H9 (cell line): ENCODE results near the gene CCDC71L. TPM values are rescaled to one million over a fixed set of nuclear protein-coding genes. Genes with fewer than 3 reads are reported as not detected.

Experiments
- DNase-seq: peaks from one replicate; pipeline ENCODE4 v3.0.0-alpha.2; 2017
- H2AFZ ChIP-seq: one replicate; pipeline ENCODE4 v1.6.1; 2013; ENCODE audit warnings: mild to moderate bottlenecking, low read length, control low read depth, moderate library complexity
- H2AK5ac ChIP-seq: 2 replicates; pipeline ENCODE4 v1.6.1; 2013; ENCODE audit warnings: low read length, control low read depth, mixed read lengths; ENCODE audit not compliant: insufficient read length
- H2BK120ac ChIP-seq: one replicate; pipeline ENCODE4 v1.6.1; 2013; ENCODE audit warnings: low read depth, mild to moderate bottlenecking, low read length, control low read depth, inconsistent platforms; ENCODE audit not compliant: poor library complexity, severe bottlenecking
- H2BK12ac ChIP-seq: 2 replicates; pipeline ENCODE4 v1.6.1; 2013; ENCODE audit warnings: low read length, control low read depth, mixed read lengths, low read depth; ENCODE audit not compliant: insufficient read length
- H2BK15ac ChIP-seq: 2 replicates; pipeline ENCODE4 v1.6.1; 2013; ENCODE audit warnings: low read depth, low read length, control low read depth
- H2BK20ac ChIP-seq: one replicate; pipeline ENCODE4 v1.6.1; 2013; ENCODE audit warnings: low read depth, mild to moderate bottlenecking, low read length, control low read depth, inconsistent platforms; ENCODE audit not compliant: poor library complexity, severe bottlenecking
- H2BK5ac ChIP-seq: 2 replicates; pipeline ENCODE4 v1.6.1; 2013; ENCODE audit warnings: low read length, control low read depth, mixed read lengths; ENCODE audit not compliant: insufficient read length
- H3K14ac ChIP-seq: 2 replicates; pipeline ENCODE4 v1.6.1; 2013; ENCODE audit warnings: low read length, control low read depth; ENCODE audit not compliant: insufficient read depth
- H3K18ac ChIP-seq: 2 replicates; pipeline ENCODE4 v1.6.1; 2013; ENCODE audit warnings: low read depth, mild to moderate bottlenecking, mixed read lengths, low read length, control low read depth; ENCODE audit not compliant: insufficient read length
- H3K23ac ChIP-seq: 2 replicates; pipeline ENCODE4 v1.6.1; 2013; ENCODE audit warnings: low read length, control low read depth, mixed read lengths, low read depth; ENCODE audit not compliant: insufficient read length
- H3K23me2 ChIP-seq: 2 replicates; pipeline ENCODE4 v1.6.1; 2013; ENCODE audit warnings: low read depth, mild to moderate bottlenecking, mixed read lengths, low read length, control low read depth; ENCODE audit not compliant: insufficient read length, poor library complexity, severe bottlenecking
- H3K27ac ChIP-seq: 2 replicates; pipeline ENCODE4 v1.5.1; 2013; ENCODE audit warnings: low read length, control low read depth, mixed read lengths, low read depth; ENCODE audit not compliant: insufficient read length
- H3K27me3 ChIP-seq: 2 replicates; pipeline ENCODE4 v1.6.1; 2013; ENCODE audit warnings: low read length, control low read depth, inconsistent platforms; ENCODE audit not compliant: insufficient read depth
- H3K4ac ChIP-seq: 2 replicates; pipeline ENCODE4 v1.6.1; 2013; ENCODE audit warnings: low read depth, mild to moderate bottlenecking, control low read depth, inconsistent platforms, low read length, moderate library complexity
- H3K4me1 ChIP-seq: 2 replicates; pipeline ENCODE4 v1.6.1; 2013; ENCODE audit warnings: low read length, control low read depth, inconsistent platforms; ENCODE audit not compliant: insufficient read depth
- H3K4me2 ChIP-seq: 2 replicates; pipeline ENCODE4 v1.6.1; 2013; ENCODE audit warnings: low read length, control low read depth, mixed read lengths; ENCODE audit not compliant: insufficient read length, insufficient read depth
- H3K56ac ChIP-seq: 2 replicates; pipeline ENCODE4 v1.6.1; 2013; ENCODE audit warnings: low read depth, mild to moderate bottlenecking, mixed read lengths, low read length, control low read depth; ENCODE audit not compliant: insufficient read length
- H3K79me1 ChIP-seq: 2 replicates; pipeline ENCODE4 v1.6.1; 2013; ENCODE audit warnings: low read depth, mild to moderate bottlenecking, moderate library complexity, low read length, control low read depth, inconsistent platforms; ENCODE audit not compliant: insufficient read depth, poor library complexity, severe bottlenecking
- H3K79me2 ChIP-seq: 2 replicates; pipeline ENCODE4 v1.6.1; 2013; ENCODE audit warnings: low read length, control low read depth, inconsistent platforms; ENCODE audit not compliant: insufficient read depth
- H3K9ac ChIP-seq: 2 replicates; pipeline ENCODE4 v1.6.1; 2013; ENCODE audit warnings: low read length, control low read depth, mixed read lengths; ENCODE audit not compliant: insufficient read length; ENCODE audit errors: extremely low read depth
- H3K9me3 ChIP-seq: one replicate; pipeline ENCODE4 v1.6.1; 2013; ENCODE audit warnings: low read depth, low read length, inconsistent platforms; ENCODE audit not compliant: control insufficient read depth
- H3T11ph ChIP-seq: one replicate; pipeline ENCODE4 v1.6.1; 2013; ENCODE audit warnings: mild to moderate bottlenecking, low read length, control low read depth, inconsistent platforms
- H4K20me1 ChIP-seq: one replicate; pipeline ENCODE4 v1.6.1; 2013; ENCODE audit not compliant: control insufficient read depth, insufficient read length, insufficient read depth
- H4K5ac ChIP-seq: 2 replicates; pipeline ENCODE4 v1.6.1; 2013; ENCODE audit warnings: low read depth, mild to moderate bottlenecking, mixed read lengths, low read length, control low read depth; ENCODE audit not compliant: insufficient read length
- H4K8ac ChIP-seq: replicated peaks from 2 replicates; pipeline ENCODE4 v1.6.1; 2013; ENCODE audit warnings: low read length, control low read depth, mixed read lengths, low read depth; ENCODE audit not compliant: insufficient read length
- H4K91ac ChIP-seq: 2 replicates; pipeline ENCODE4 v1.6.1; 2013; ENCODE audit warnings: low read depth, mild to moderate bottlenecking, moderate library complexity, mixed read lengths, low read length, control low read depth; ENCODE audit not compliant: insufficient read length
- H3K27ac Mint-ChIP-seq, 3 experiments: 2 replicates in 2 of 3; 3 replicates in 1 of 3; pipeline ENCODE4 v1.8.0; 2020 to 2021; ENCODE audit warnings: mixed read lengths in 3 of 3, mild to moderate bottlenecking in 1 of 3, moderate library complexity in 1 of 3
- H3K27me3 Mint-ChIP-seq: 2 replicates; pipeline ENCODE4 v1.8.0; 2021; ENCODE audit warnings: low read depth, mild to moderate bottlenecking, moderate library complexity, mixed read lengths
- H3K36me3 Mint-ChIP-seq, 3 experiments: 2 replicates in 2 of 3; 3 replicates in 1 of 3; pipeline ENCODE4 v1.8.0; 2020 to 2021; ENCODE audit warnings: low read depth in 3 of 3, mixed read lengths in 3 of 3; ENCODE audit not compliant: insufficient read depth in 1 of 3
- H3K4me1 Mint-ChIP-seq, 2 experiments: 2 replicates each; pipeline ENCODE4 v1.8.0; 2020; ENCODE audit warnings: mixed read lengths in 2 of 2
- H3K4me3 Mint-ChIP-seq, 2 experiments: 2 replicates in 1 of 2; 3 replicates in 1 of 2; pipeline ENCODE4 v1.8.0; 2020 to 2021; ENCODE audit warnings: mild to moderate bottlenecking in 2 of 2, mixed read lengths in 2 of 2, moderate library complexity in 1 of 2
- H3K9me3 Mint-ChIP-seq, 2 experiments: 2 replicates in 1 of 2; 3 replicates in 1 of 2; pipeline ENCODE4 v1.8.0; 2020; ENCODE audit warnings: mild to moderate bottlenecking in 2 of 2, mixed read lengths in 2 of 2, moderate library complexity in 1 of 2
- total RNA-seq: library from RNA; stranded (reverse); gene quantifications from 2 replicates; pipeline ENCODE4 v1.2.1, GENCODE V29; 2021
- TF ChIP-seq, protein P1 (sequence below): fragments of 200-600 bp; sonication (generic); conservative IDR thresholded peaks from 3 replicates; pipeline ENCODE4 v1.8.0; 2021; ENCODE audit warnings: antibody characterized with exemption, mild to moderate bottlenecking

CCDC71L gene
- total RNA-seq, 1 experiment from 2014 or later: 13.7 TPM

DNA sequence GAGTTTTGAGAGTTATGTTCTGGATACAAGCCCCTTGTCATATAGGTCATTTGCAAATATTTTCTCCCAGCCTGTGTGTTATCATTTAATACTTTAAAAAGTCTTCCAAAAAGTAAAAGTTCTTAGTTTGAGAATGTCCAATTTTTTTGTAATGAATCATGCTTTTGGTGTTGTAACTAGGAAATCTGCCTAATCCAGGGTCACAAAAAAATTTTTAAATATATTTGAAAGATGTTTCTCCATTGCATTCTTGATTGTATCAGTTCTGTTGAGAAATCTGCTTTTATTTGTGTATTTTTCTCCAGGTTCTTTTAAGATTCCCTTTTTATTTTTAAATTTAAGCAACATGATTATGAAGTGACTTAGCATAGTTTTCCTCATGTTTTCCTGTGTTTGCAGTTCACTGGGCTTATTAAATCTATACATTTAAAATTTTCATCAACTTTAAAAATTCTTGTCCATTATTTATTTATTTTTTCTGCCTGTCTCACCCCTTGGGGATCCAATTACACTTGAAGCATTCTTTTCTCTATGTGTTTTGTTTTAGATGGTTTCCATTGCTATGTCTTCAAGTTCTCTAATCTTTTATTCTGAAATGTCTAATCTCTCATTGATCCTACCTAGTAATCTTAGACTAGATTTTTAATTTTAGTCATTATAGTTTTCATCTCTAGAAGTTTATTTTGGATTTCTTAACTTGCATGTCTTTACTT, 47.0 kb downstream of the CCDC71L start:
- Histone ChIP-seq H3K9ac (no peak overlapping the region), H3K4me1 (no peaks in the 10 kb centered on the region; the same call in 1 of the 2 replicates), H2AFZ (no peak overlapping the region), H3K23me2 (no peaks in the 10 kb centered on the region), H3K9me3 (no peaks in the 10 kb centered on the region), H2BK12ac (no peak overlapping the region), H2BK5ac (no peak overlapping the region), H2AK5ac (no peak overlapping the region), H4K8ac (no peak overlapping the region), H3K27ac (no peak overlapping the region), H3K4ac (no peak overlapping the region), H3K79me1 (no peaks in the 10 kb centered on the region), H2BK120ac (no peak overlapping the region), H2BK15ac (no peak overlapping the region), H3K14ac (no peak overlapping the region), H3K23ac (no peak overlapping the region), H3K4me2 (no peak overlapping the region), H3K79me2 (no peaks in the 10 kb centered on the region), H3T11ph (no peak overlapping the region), H3K27me3 (no peaks in the 10 kb centered on the region), H3K56ac (no peak overlapping the region), H3K18ac (no peak overlapping the region), H4K20me1 (no peaks in the 10 kb centered on the region), H4K91ac (no peak overlapping the region), H2BK20ac (no peak overlapping the region), H4K5ac (no peak overlapping the region)
- H3K27me3 Mint-ChIP-seq: no peaks in the 10 kb centered on the region; the same call in 1 of the 2 replicates
- H3K27ac Mint-ChIP-seq: no peak overlapping the region
- peaks cover 4% of the 10 kb centered on the region in 2 experiments for H3K4me1 Mint-ChIP-seq
- no peak for DNase-seq
- no peak overlapping the region for H3K4me3 Mint-ChIP-seq
- H3K9me3 Mint-ChIP-seq: peaks cover 7 to 9% of the 10 kb centered on the region in 2 experiments; a peak in 4 of 5 replicates
- TF ChIP-seq, protein P1, sequence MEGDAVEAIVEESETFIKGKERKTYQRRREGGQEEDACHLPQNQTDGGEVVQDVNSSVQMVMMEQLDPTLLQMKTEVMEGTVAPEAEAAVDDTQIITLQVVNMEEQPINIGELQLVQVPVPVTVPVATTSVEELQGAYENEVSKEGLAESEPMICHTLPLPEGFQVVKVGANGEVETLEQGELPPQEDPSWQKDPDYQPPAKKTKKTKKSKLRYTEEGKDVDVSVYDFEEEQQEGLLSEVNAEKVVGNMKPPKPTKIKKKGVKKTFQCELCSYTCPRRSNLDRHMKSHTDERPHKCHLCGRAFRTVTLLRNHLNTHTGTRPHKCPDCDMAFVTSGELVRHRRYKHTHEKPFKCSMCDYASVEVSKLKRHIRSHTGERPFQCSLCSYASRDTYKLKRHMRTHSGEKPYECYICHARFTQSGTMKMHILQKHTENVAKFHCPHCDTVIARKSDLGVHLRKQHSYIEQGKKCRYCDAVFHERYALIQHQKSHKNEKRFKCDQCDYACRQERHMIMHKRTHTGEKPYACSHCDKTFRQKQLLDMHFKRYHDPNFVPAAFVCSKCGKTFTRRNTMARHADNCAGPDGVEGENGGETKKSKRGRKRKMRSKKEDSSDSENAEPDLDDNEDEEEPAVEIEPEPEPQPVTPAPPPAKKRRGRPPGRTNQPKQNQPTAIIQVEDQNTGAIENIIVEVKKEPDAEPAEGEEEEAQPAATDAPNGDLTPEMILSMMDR: no peak
- H3K36me3 Mint-ChIP-seq: 0 out of 7 replicates have a peak, but pooled peaks cover 0 to 3% (median 3%) of the 10 kb centered on the region in 3 experiments
